Measurements from ENCODE around the gene CDO1. TPM values are rescaled to one million over a fixed set of nuclear protein-coding genes. Genes with fewer than 3 reads are reported as not detected.

CDO1 gene
- total RNA-seq, 2 donors from 2014 or later: 7.6 to 11.7 TPM

- H3K9me3 Mint-ChIP-seq: no peaks in the 10 kb centered on the region
- no peak for TF ChIP-seq CTCF (conservative IDR thresholded peaks at IDR 0.05)
Observed at GRCh38 chr5:115812372-115812771, 4.1 kb downstream of the CDO1 start.

GRCh38 chr5:115811406-115811805, 5.1 kb downstream of the CDO1 start:
- TF ChIP-seq CTCF (conservative IDR thresholded peaks at IDR 0.05): no peak
- no peaks in the 10 kb centered on the region for H3K9me3 ChIP-seq (ENCODE audit: control insufficient read depth, low read length)
- no peak overlapping the region for H3K4me3 ChIP-seq (ENCODE audit: low read length)
- no peaks in the 10 kb centered on the region for H3K4me1 ChIP-seq (ENCODE audit: control insufficient read depth, insufficient read depth, low read length)
- no peak overlapping the region for H3K27ac ChIP-seq (ENCODE audit: low read depth, low read length)
- H3K27me3 ChIP-seq (ENCODE audit: control insufficient read depth, insufficient read depth, low read length, poor library complexity, severe bottlenecking): peaks cover 33% of the 10 kb centered on the region
- peaks cover 27% of the 10 kb centered on the region for H3K27me3 Mint-ChIP-seq (ENCODE audit: insufficient read depth)
- no peaks in the 10 kb centered on the region for H3K36me3 ChIP-seq (ENCODE audit: control insufficient read depth, insufficient read depth, low read length)
- H3K36me3 Mint-ChIP-seq (ENCODE audit: low read depth): peaks cover 11% of the 10 kb centered on the region
- no peak for DNase-seq
- H3K9me3 Mint-ChIP-seq: no peaks in the 10 kb centered on the region
- no peak overlapping the region for H3K4me3 Mint-ChIP-seq
- no peak overlapping the region for H3K9ac ChIP-seq (ENCODE audit: extremely low read depth, low read length, poor library complexity, severe bottlenecking)
- H3K4me1 Mint-ChIP-seq: peaks cover 14% of the 10 kb centered on the region
- no peak overlapping the region for H3K27ac Mint-ChIP-seq

More at GRCh38 chr5:115812372-115812771, 4.1 kb downstream of the CDO1 start:
- Histone ChIP-seq H3K27me3 (ENCODE audit: control insufficient read depth, insufficient read depth, low read length, poor library complexity, severe bottlenecking) (peaks cover 43% of the 10 kb centered on the region), H3K9me3 (ENCODE audit: control insufficient read depth, low read length) (no peaks in the 10 kb centered on the region), H3K27ac (ENCODE audit: low read depth, low read length) (no peak overlapping the region), H3K9ac (ENCODE audit: extremely low read depth, low read length, poor library complexity, severe bottlenecking) (no peak overlapping the region), H3K4me1 (ENCODE audit: control insufficient read depth, insufficient read depth, low read length) (no peaks in the 10 kb centered on the region), H3K36me3 (ENCODE audit: control insufficient read depth, insufficient read depth, low read length) (no peaks in the 10 kb centered on the region), H3K4me3 (ENCODE audit: low read length) (no peak overlapping the region)
- Mint-ChIP-seq H3K4me3 (no peak overlapping the region), H3K36me3 (ENCODE audit: low read depth) (peaks cover 9% of the 10 kb centered on the region), H3K27ac (no peak overlapping the region), H3K4me1 (peaks cover 7% of the 10 kb centered on the region), H3K27me3 (ENCODE audit: insufficient read depth) (peaks cover 29% of the 10 kb centered on the region)
- WGBS, 2 experiments (ENCODE audit: insufficient coverage in 1 of 2, insufficient read length in 1 of 2): 90% methylated on average over 1 of the region's 1 CpG; no CpG with 5 or more reads in 1 of the 2 experiments
- DNase-seq: no peak

GRCh38 chr5:115810761-115811160, 5.7 kb downstream of the CDO1 start:
- Mint-ChIP-seq H3K9me3 (no peaks in the 10 kb centered on the region), H3K36me3 (ENCODE audit: low read depth) (peaks cover 11% of the 10 kb centered on the region), H3K27me3 (ENCODE audit: insufficient read depth) (peaks cover 22% of the 10 kb centered on the region), H3K27ac (no peak overlapping the region), H3K4me1 (peaks cover 16% of the 10 kb centered on the region), H3K4me3 (no peak overlapping the region)
- H3K27me3 ChIP-seq (ENCODE audit: control insufficient read depth, insufficient read depth, low read length, poor library complexity, severe bottlenecking): peaks cover 27% of the 10 kb centered on the region
- TF ChIP-seq CTCF (conservative IDR thresholded peaks at IDR 0.05): no peak
- H3K9me3 ChIP-seq (ENCODE audit: control insufficient read depth, low read length): no peaks in the 10 kb centered on the region
- no peak overlapping the region for H3K4me3 ChIP-seq (ENCODE audit: low read length)
- no peak overlapping the region for H3K9ac ChIP-seq (ENCODE audit: extremely low read depth, low read length, poor library complexity, severe bottlenecking)
- no peak for DNase-seq
- H3K36me3 ChIP-seq (ENCODE audit: control insufficient read depth, insufficient read depth, low read length): no peaks in the 10 kb centered on the region
- no peak overlapping the region for H3K27ac ChIP-seq (ENCODE audit: low read depth, low read length)
- H3K4me1 ChIP-seq (ENCODE audit: control insufficient read depth, insufficient read depth, low read length): no peaks in the 10 kb centered on the region
